HepG2 (cell line): ENCODE results near the gene ENPP1. TPM values are rescaled to one million over a fixed set of nuclear protein-coding genes. Genes with fewer than 3 reads are reported as not detected.
A peak's percentile ranks its signal among the peaks of the same experiment; 100 is the strongest.

ENCODE experiments used
- ATAC-seq: fragments of 200-7000 bp; cut with Tn5 transposase; 3 replicates; pipeline ENCODE4 v1.9.1; 2020; ENCODE audit warnings: mild to moderate bottlenecking, moderate library complexity
- BruUV-seq: library from RNA; stranded (reverse); fragments of 400-500 nt; replicated peaks from 2 replicates; lab custom pipeline; 2021; lab: Mats Ljungman, UMichigan
- CTCF ChIA-PET: fragments of 300-600 bp; formaldehyde crosslinking; extraction: SDS; loops from one replicate; lab custom pipeline; 2021; ENCODE audit warnings: low total read pairs, inconsistent platforms, low intra/inter-chr PET ratio; lab: Yijun Ruan, JAX
- POLR2A ChIA-PET: fragments of 350-600 bp; sonication (Branson Sonifier 250); formaldehyde crosslinking; loops from one replicate; lab custom pipeline; 2020; ENCODE audit warnings: antibody characterized with exemption, inconsistent platforms; lab: Yijun Ruan, JAX
- DNase-seq: peaks from one replicate; pipeline ENCODE4 v3.0.0-alpha.2; 2015; ENCODE audit warnings: low spot score
- FAIRE-seq: peaks from 3 replicates; lab custom pipeline; 2011; peaks lifted over from hg19 to GRCh38; lab: Jason Lieb, UNC
- H2AFZ ChIP-seq: one replicate; pipeline ENCODE4 v1.6.1; 2011; ENCODE audit warnings: low read length, inconsistent platforms
- H3K27ac ChIP-seq: fragments of 300-600 bp; 3 replicates; pipeline ENCODE4 v1.8.0; 2011; ENCODE audit warnings: mixed run types, mild to moderate bottlenecking, mixed read lengths, low read length, inconsistent platforms; ENCODE audit not compliant: insufficient read depth; ENCODE audit errors: extremely low read length
- H3K27me3 ChIP-seq, 2 experiments: fragments of 200-600 bp in 1 of 2; 2 replicates in 1 of 2; 3 replicates in 1 of 2; pipeline versions ENCODE4 v1.6.0 to v1.8.0; 2011; ENCODE audit warnings: low read length in 2 of 2, mild to moderate bottlenecking in 2 of 2, moderate library complexity in 2 of 2, inconsistent platforms in 1 of 2; ENCODE audit not compliant: insufficient read depth in 2 of 2, control insufficient read depth in 1 of 2
- H3K36me3 ChIP-seq, 2 experiments: fragments of 200-600 bp in 1 of 2; replicated peaks in 1 of 2; 2 replicates in 1 of 2; 3 replicates in 1 of 2; pipeline versions ENCODE4 v1.5.1 to v1.8.0; 2011; ENCODE audit warnings: low read length in 2 of 2, inconsistent platforms in 1 of 2; ENCODE audit not compliant: insufficient read depth in 2 of 2, control insufficient read depth in 1 of 2
- H3K4me1 ChIP-seq: 2 replicates; pipeline ENCODE4 v1.5.1; 2012; ENCODE audit warnings: low read length, inconsistent platforms; ENCODE audit not compliant: insufficient read depth
- H3K4me2 ChIP-seq: 2 replicates; pipeline ENCODE4 v1.6.0; 2011; ENCODE audit warnings: low read depth, low read length, inconsistent platforms
- H3K4me3 ChIP-seq, 3 experiments: fragments of 200-600 bp in 1 of 3; sonication (generic), shearing (Covaris generic) in 1 of 3; replicated peaks in 1 of 3; 2 replicates each; pipeline ENCODE4 v1.5.1; 2011 to 2016; ENCODE audit warnings: low read length in 3 of 3, inconsistent platforms in 2 of 3, low read depth in 2 of 3, mild to moderate bottlenecking in 2 of 3, control low read depth in 1 of 3, mixed read lengths in 1 of 3; ENCODE audit not compliant: insufficient read depth in 1 of 3
- H3K79me2 ChIP-seq: one replicate; pipeline ENCODE4 v1.6.1; 2011; ENCODE audit warnings: low read length, inconsistent platforms; ENCODE audit not compliant: insufficient read depth
- H3K9ac ChIP-seq: 2 replicates; pipeline ENCODE4 v1.6.0; 2011; ENCODE audit warnings: mild to moderate bottlenecking, low read depth, low read length, inconsistent platforms; ENCODE audit not compliant: insufficient read depth
- H3K9me3 ChIP-seq: 2 replicates; pipeline ENCODE4 v1.5.1; 2012; ENCODE audit warnings: mild to moderate bottlenecking, low read length
- H4K20me1 ChIP-seq: 2 replicates; pipeline ENCODE4 v1.6.0; 2011; ENCODE audit warnings: inconsistent platforms, mild to moderate bottlenecking, low read length, moderate library complexity; ENCODE audit not compliant: insufficient read depth
- AHDC1 ChIP-seq: sonication (generic); formaldehyde crosslinking; IDR thresholded peaks from 2 replicates; pipeline ENCODE4 v1.5.1; 2020; ENCODE audit warnings: mild to moderate bottlenecking, missing genetic modification reagents, borderline replicate concordance
- BRD4 ChIP-seq: sonication (generic); formaldehyde crosslinking; IDR thresholded peaks from 2 replicates; pipeline ENCODE4 v1.4.0; 2020; ENCODE audit warnings: missing genetic modification reagents
- FIP1L1 ChIP-seq: fragments of 200-400 bp; formaldehyde crosslinking; IDR thresholded peaks from 2 replicates; pipeline ENCODE4 v1.6.1; 2018; ENCODE audit warnings: low read depth, mild to moderate bottlenecking, low read length, moderate library complexity, borderline replicate concordance; ENCODE audit not compliant: insufficient read depth
- GLI4 ChIP-seq: sonication (generic); formaldehyde crosslinking; IDR thresholded peaks from 2 replicates; pipeline ENCODE4 v1.5.1; 2020; ENCODE audit warnings: missing genetic modification reagents, mild to moderate bottlenecking, moderate library complexity, borderline replicate concordance
- HNF4A ChIP-seq: sonication (generic); formaldehyde crosslinking; IDR thresholded peaks from 2 replicates; pipeline ENCODE4 v1.4.0; 2020; ENCODE audit warnings: missing genetic modification reagents
- PAX8 ChIP-seq: sonication (generic); formaldehyde crosslinking; IDR thresholded peaks from 2 replicates; pipeline ENCODE4 v1.8.0; 2022; ENCODE audit warnings: mild to moderate bottlenecking, missing genetic modification reagents, borderline replicate concordance
- RCOR2 ChIP-seq: IDR thresholded peaks from 2 replicates; pipeline ENCODE4 v1.6.1; 2016; ENCODE audit warnings: missing biosample characterization, missing genetic modification reagents
- SOX13 ChIP-seq, 3 experiments: fragments of 450-650 bp in 1 of 3; sonication (generic) in 1 of 3; formaldehyde crosslinking in 1 of 3; IDR thresholded peaks in 2 of 3; conservative IDR thresholded peaks in 1 of 3; 2 replicates each; pipeline versions ENCODE4 v1.5.0 to v1.6.1; 2016 to 2020; ENCODE audit warnings: antibody characterized with exemption in 1 of 3, mild to moderate bottlenecking in 1 of 3, missing compliant biosample characterization in 1 of 3, missing genetic modification reagents in 1 of 3, moderate library complexity in 1 of 3
- ZNF710 ChIP-seq: sonication (generic); formaldehyde crosslinking; IDR thresholded peaks from 2 replicates; pipeline ENCODE4 v1.5.0; 2020; ENCODE audit warnings: mild to moderate bottlenecking, missing genetic modification reagents, borderline replicate concordance
- ZNF879 ChIP-seq: sonication (generic); formaldehyde crosslinking; IDR thresholded peaks from 2 replicates; pipeline ENCODE4 v1.8.1; 2023; ENCODE audit warnings: missing genetic modification reagents
- WGBS: methylation state at CpG from one replicate; pipeline ENCODE4 v1.1.6; 2017; ENCODE audit warnings: low lambda C conversion rate; 5-methylcytosine and 5-hydroxymethylcytosine counted together
- in situ Hi-C: cut with HindIII; loops from 2 replicates; pipeline ENCODE4 v1.10.0; 2017; ENCODE audit warnings: low pct_unique_long_range_greater_than_20kb; ENCODE audit not compliant: extremely low pct_ligation_motif_present
- intact Hi-C: fragments of 100-400 bp; cut with micrococcal nuclease; formaldehyde crosslinking; loops from one replicate; pipeline ENCODE4 v1.10.0; 2022; ENCODE audit not compliant: unreplicated experiment
- polyA plus RNA-seq, 8 experiments: library from polyadenylated mRNA; depleted of rRNA in 3 of 8; stranded (reverse) in 7 of 8; unstranded in 1 of 8; fragments of >200 nt; fragmentation: Illumina TruSeq in 4 of 8; extraction: Trizol in 4 of 8; gene quantifications; 2 replicates each; pipeline versions ENCODE4 v1.2.1 to v1.2.3, GENCODE V29; 2011 to 2016; ENCODE audit warnings: low read depth in 4 of 8, missing spikeins in 1 of 8, mixed read lengths in 1 of 8; ENCODE audit not compliant: insufficient read depth in 1 of 8
- total RNA-seq, 5 experiments: library from RNA; depleted of rRNA; stranded (reverse); fragments of >200 nt; fragmentation: Illumina TruSeq; extraction: Trizol; gene quantifications; 2 replicates each; pipeline ENCODE4 v1.2.3, GENCODE V29; 2016; ENCODE audit warnings: low read depth in 1 of 5

Gene ENPP1
- total and polyA plus RNA-seq, 2 of the 13 experiments (the other 11 are each of a cell fraction or from before 2014, with no cell fraction given), result 56.5 to 160 TPM

DNA sequence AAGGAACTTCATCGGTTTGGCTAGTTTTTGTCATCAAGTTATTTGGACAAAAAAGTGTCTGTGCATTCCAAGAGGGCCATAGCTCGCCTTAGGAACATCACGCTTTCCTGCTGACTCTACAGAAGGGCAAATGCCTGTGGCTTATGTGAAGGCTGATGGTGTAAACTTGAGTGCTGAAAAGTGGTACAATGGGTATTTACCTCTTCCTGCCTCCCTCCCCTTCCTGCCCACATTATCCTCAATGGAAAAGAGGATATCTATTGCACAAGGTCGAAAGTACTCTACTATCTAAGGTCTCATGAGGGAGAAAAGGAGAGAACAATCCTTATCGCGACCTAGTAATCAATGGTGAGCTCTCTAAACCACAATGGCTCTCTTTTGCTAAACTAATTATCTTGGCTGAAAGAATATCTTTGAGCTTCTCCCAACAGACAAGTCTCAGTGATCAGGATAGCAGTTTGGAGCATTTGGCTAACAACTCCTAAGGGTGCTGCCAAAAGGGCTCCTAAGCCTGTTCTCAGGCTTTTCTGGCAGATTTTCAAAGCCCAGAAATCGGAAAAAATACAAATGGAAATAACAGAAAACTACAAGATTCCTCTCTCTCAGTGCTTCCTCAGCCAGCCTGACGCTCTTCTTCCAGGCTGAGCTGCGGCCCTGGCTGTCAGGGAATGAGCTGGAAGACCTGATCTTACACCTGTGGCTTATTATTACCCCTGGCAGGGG is 42.6 kb upstream of the ENPP1 start:
- H3K4me3 ChIP-seq, result peak overlapping the region in 2 of 3 experiments; percentile 1 to 2; a peak in 1 of 6 replicates
- H3K79me2 ChIP-seq, result no peaks in the 10 kb centered on the region
- WGBS, result 27% methylated on average over 9 of the region's 9 CpGs
- peak overlapping the region; percentile 77 for H3K27ac ChIP-seq
- in situ Hi-C loops (no loop called here), intact Hi-C loops (loop anchor here (5.0 kb wide), 2 partner anchors 42 to 132 kb away; partner anchors contain the start of gene ENPP1)
- ChIA-PET POLR2A (interaction anchor here (1.0 to 3.6 kb wide), 2 partner anchors 10 to 73 kb away, joined by 3 to 38 read pairs; no protein-coding TSS in a partner anchor), CTCF (no interaction called here)
- H2AFZ ChIP-seq, result peak overlapping the region; percentile 18
- H3K4me1 ChIP-seq, result peaks cover 82% of the 10 kb centered on the region
- peak overlapping the region; percentile 47 for H3K4me2 ChIP-seq
- peak; percentile 65 for ATAC-seq
- H3K9me3 ChIP-seq, result no peaks in the 10 kb centered on the region
- H3K9ac ChIP-seq, result peak overlapping the region; percentile 14
- H3K27me3 ChIP-seq, result no peaks in the 10 kb centered on the region
- peak; percentile 34 for FAIRE-seq
- H4K20me1 ChIP-seq, result no peaks in the 10 kb centered on the region
- DNase-seq, result peak; percentile 83
- TSS peak; percentile 73 for BruUV-seq
- H3K36me3 ChIP-seq, result no peaks in the 10 kb centered on the region
- TF ChIP-seq ZNF710 (CRISPR knock-in tag) (peak; percentile 100), HNF4A (peak; percentile 73), RCOR2 (CRISPR knock-in tag) (peak; percentile 68; the same call in 1 of the 2 replicates), GLI4 (CRISPR knock-in tag) (no peak), FIP1L1 (no peak), PAX8 (CRISPR knock-in tag) (no peak), SOX13 (IDR thresholded peaks at IDR 0.05) (peak; percentile 89), SOX13 (CRISPR knock-in tag; conservative IDR thresholded peaks at IDR 0.05 in 1 of 2, IDR thresholded peaks at IDR 0.05 in 1 of 2) (peak in 1 of 2 experiments; percentile 94; a peak in 2 of 4 replicates), AHDC1 (0 out of 2 replicates have a peak, but pooled peaks have one; percentile 55), ZNF879 (CRISPR knock-in tag) (no peak), BRD4 (CRISPR knock-in tag) (0 out of 2 replicates have a peak, but pooled peaks have one; percentile 47)
